HepG2 (cell line): Measurements from ENCODE around the gene ADM. TPM values are rescaled to one million over a fixed set of nuclear protein-coding genes. Genes with fewer than 3 reads are reported as not detected.

Experiments
- CBX1 ChIP-seq: IDR thresholded peaks from one replicate; pipeline ENCODE4 v1.6.1; 2016; ENCODE audit warnings: antibody characterized with exemption, low read depth
- HNF4G ChIP-seq, 2 experiments: sonication (generic) in 1 of 2; formaldehyde crosslinking in 1 of 2; IDR thresholded peaks; 2 replicates each; pipeline versions ENCODE4 v1.4.0 to v1.6.1; 2011 to 2020; ENCODE audit warnings: borderline replicate concordance in 2 of 2, low read depth in 2 of 2, mild to moderate bottlenecking in 2 of 2, low read length in 1 of 2, missing genetic modification reagents in 1 of 2, moderate library complexity in 1 of 2
- MTA3 ChIP-seq: sonication (generic); formaldehyde crosslinking; IDR thresholded peaks from 2 replicates; pipeline ENCODE4 v1.4.0; 2020; ENCODE audit warnings: missing genetic modification reagents
- MXI1 ChIP-seq: IDR thresholded peaks from 3 replicates; pipeline ENCODE4 v1.6.1; 2012; ENCODE audit warnings: low read depth, low read length, inconsistent platforms, borderline replicate concordance
- NR2F6 ChIP-seq, 2 experiments: IDR thresholded peaks; 2 replicates each; pipeline ENCODE4 v1.6.1; 2016; ENCODE audit warnings: antibody characterized with exemption in 1 of 2, mild to moderate bottlenecking in 1 of 2
- PITX1 ChIP-seq: sonication (generic); formaldehyde crosslinking; IDR thresholded peaks from 2 replicates; pipeline ENCODE4 v1.5.1; 2020; ENCODE audit warnings: mild to moderate bottlenecking, missing genetic modification reagents
- TGIF2 ChIP-seq: IDR thresholded peaks from 2 replicates; pipeline ENCODE4 v1.6.1; 2016; ENCODE audit warnings: control low read depth, missing compliant biosample characterization
- ZMYM3 ChIP-seq: sonication (generic); formaldehyde crosslinking; IDR thresholded peaks from 2 replicates; pipeline ENCODE4 v1.5.1; 2020; ENCODE audit warnings: mild to moderate bottlenecking, missing genetic modification reagents
- ZNF24 ChIP-seq: fragments of 450-650 bp; IDR thresholded peaks from 2 replicates; pipeline ENCODE4 v1.6.1; 2017; ENCODE audit warnings: antibody characterized with exemption, mild to moderate bottlenecking
- ZNF331 ChIP-seq: sonication (generic); formaldehyde crosslinking; IDR thresholded peaks from 2 replicates; pipeline ENCODE4 v1.4.0; 2020; ENCODE audit warnings: missing genetic modification reagents
- ZNF383 ChIP-seq: sonication (generic); formaldehyde crosslinking; IDR thresholded peaks from 2 replicates; pipeline ENCODE4 v1.4.0; 2020; ENCODE audit warnings: missing genetic modification reagents, mild to moderate bottlenecking, borderline replicate concordance
- polyA plus RNA-seq, 8 experiments: library from polyadenylated mRNA; depleted of rRNA in 3 of 8; stranded (reverse) in 7 of 8; unstranded in 1 of 8; fragments of >200 nt; fragmentation: Illumina TruSeq in 4 of 8; extraction: Trizol in 4 of 8; gene quantifications; 2 replicates each; pipeline versions ENCODE4 v1.2.1 to v1.2.3, GENCODE V29; 2011 to 2016; ENCODE audit warnings: low read depth in 4 of 8, missing spikeins in 1 of 8, mixed read lengths in 1 of 8; ENCODE audit not compliant: insufficient read depth in 1 of 8
- total RNA-seq, 5 experiments: library from RNA; depleted of rRNA; stranded (reverse); fragments of >200 nt; fragmentation: Illumina TruSeq; extraction: Trizol; gene quantifications; 2 replicates each; pipeline ENCODE4 v1.2.3, GENCODE V29; 2016; ENCODE audit warnings: low read depth in 1 of 5
- TF ChIP-seq, protein P1 (sequence below): sonication (generic); formaldehyde crosslinking; IDR thresholded peaks from 2 replicates; pipeline ENCODE4 v1.4.0; 2020; ENCODE audit warnings: mild to moderate bottlenecking, missing genetic modification reagents
- TF ChIP-seq, protein P2 (sequence below): sonication (generic); formaldehyde crosslinking; IDR thresholded peaks from 2 replicates; pipeline ENCODE4 v1.4.0; 2020; ENCODE audit warnings: missing genetic modification reagents, borderline replicate concordance
- TF ChIP-seq, protein P3 (sequence below): sonication (generic); IDR thresholded peaks from 2 replicates; pipeline ENCODE4 v1.6.1; 2016; ENCODE audit warnings: low read depth, borderline replicate concordance
- TF ChIP-seq, protein P4 (sequence below): sonication (generic); formaldehyde crosslinking; IDR thresholded peaks from 2 replicates; pipeline ENCODE4 v1.9.0; 2021; ENCODE audit warnings: missing genetic modification reagents, borderline replicate concordance
- TF ChIP-seq, protein P5 (sequence below): IDR thresholded peaks from 2 replicates; pipeline ENCODE4 v1.6.1; 2018; ENCODE audit warnings: missing genetic modification reagents
- TF ChIP-seq, protein P6 (sequence below): conservative IDR thresholded peaks from 2 replicates; pipeline ENCODE4 v1.6.1; 2018; ENCODE audit warnings: missing genetic modification reagents

Gene ADM
- total and polyA plus RNA-seq, 2 of the 13 experiments (the other 11 are each of a cell fraction or from before 2014, with no cell fraction given): 10.7 to 26.1 TPM

DNA sequence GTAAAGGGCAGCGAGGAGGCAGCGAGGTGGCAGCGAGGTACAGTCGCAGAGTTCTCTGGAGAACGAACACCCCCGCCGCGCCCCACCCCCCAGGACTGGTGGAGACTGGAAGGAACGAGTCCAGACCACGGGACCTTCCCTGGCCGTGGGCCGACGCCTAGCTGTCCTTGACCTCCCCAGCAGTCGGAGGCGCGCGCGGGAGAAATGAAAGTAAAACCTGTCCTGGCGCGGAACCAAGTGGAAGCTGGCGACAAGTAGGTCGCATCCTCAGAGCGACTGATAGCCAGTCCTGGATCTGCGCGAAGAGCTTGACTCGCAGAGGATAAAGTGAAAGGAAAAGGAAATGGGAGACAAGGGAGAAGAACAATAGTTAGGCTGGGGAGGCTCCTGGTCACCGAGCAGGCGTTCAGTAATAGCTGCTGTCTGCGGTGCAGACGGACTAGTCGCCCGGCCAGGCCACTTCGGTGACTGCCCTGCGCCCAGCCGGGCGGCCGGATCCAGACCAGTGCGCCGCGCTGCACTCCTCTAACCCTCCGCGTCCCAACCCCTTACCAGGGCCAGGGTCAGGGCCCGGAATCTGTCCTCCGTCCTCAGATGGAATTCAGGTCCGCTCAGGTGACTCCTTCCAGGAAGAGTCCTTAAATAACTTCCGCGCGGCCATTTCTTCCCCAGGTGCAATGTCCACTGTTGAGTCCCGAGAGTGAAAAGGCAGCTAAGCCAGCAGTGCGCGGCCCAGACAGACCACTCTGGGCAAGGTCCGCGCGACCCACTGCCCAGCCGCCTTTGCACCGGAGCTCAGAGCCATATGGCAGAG lies 1.9 kb upstream of the ADM start (continued):
- TF ChIP-seq CBX1: no peak
- TF ChIP-seq, protein P1, sequence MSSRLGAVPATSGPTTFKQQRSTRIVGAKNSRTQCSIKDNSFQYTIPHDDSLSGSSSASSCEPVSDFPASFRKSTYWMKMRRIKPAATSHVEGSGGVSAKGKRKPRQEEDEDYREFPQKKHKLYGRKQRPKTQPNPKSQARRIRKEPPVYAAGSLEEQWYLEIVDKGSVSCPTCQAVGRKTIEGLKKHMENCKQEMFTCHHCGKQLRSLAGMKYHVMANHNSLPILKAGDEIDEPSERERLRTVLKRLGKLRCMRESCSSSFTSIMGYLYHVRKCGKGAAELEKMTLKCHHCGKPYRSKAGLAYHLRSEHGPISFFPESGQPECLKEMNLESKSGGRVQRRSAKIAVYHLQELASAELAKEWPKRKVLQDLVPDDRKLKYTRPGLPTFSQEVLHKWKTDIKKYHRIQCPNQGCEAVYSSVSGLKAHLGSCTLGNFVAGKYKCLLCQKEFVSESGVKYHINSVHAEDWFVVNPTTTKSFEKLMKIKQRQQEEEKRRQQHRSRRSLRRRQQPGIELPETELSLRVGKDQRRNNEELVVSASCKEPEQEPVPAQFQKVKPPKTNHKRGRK (CRISPR knock-in tag): no peak
- TF ChIP-seq, protein P2, sequence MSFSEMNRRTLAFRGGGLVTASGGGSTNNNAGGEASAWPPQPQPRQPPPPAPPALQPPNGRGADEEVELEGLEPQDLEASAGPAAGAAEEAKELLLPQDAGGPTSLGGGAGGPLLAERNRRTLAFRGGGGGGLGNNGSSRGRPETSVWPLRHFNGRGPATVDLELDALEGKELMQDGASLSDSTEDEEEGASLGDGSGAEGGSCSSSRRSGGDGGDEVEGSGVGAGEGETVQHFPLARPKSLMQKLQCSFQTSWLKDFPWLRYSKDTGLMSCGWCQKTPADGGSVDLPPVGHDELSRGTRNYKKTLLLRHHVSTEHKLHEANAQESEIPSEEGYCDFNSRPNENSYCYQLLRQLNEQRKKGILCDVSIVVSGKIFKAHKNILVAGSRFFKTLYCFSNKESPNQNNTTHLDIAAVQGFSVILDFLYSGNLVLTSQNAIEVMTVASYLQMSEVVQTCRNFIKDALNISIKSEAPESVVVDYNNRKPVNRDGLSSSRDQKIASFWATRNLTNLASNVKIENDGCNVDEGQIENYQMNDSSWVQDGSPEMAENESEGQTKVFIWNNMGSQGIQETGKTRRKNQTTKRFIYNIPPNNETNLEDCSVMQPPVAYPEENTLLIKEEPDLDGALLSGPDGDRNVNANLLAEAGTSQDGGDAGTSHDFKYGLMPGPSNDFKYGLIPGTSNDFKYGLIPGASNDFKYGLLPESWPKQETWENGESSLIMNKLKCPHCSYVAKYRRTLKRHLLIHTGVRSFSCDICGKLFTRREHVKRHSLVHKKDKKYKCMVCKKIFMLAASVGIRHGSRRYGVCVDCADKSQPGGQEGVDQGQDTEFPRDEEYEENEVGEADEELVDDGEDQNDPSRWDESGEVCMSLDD: no peak; the same call in 1 of the 2 replicates
- TF ChIP-seq ZNF331 (CRISPR knock-in tag): peak; percentile 16; the same call in 1 of the 2 replicates
- TF ChIP-seq, protein P3, sequence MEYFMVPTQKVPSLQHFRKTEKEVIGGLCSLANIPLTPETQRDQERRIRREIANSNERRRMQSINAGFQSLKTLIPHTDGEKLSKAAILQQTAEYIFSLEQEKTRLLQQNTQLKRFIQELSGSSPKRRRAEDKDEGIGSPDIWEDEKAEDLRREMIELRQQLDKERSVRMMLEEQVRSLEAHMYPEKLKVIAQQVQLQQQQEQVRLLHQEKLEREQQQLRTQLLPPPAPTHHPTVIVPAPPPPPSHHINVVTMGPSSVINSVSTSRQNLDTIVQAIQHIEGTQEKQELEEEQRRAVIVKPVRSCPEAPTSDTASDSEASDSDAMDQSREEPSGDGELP: peak; percentile 29; the same call in 1 of the 2 replicates
- no peak for TF ChIP-seq MTA3 (CRISPR knock-in tag)
- 0 out of 2 replicates have a peak, but pooled peaks have one; percentile 71 for TF ChIP-seq ZNF383 (CRISPR knock-in tag)
- TF ChIP-seq MXI1: peak; percentile 26; the same call in 1 of the 3 replicates
- peak; percentile 78 for TF ChIP-seq NR2F6 (IDR thresholded peaks at IDR 0.05)
- peak; percentile 84 for TF ChIP-seq NR2F6 (CRISPR knock-in tag; IDR thresholded peaks at IDR 0.05)
- TF ChIP-seq ZMYM3 (CRISPR knock-in tag): peak; percentile 30; the same call in 1 of the 2 replicates
- 0 out of 2 replicates have a peak, but pooled peaks have one; percentile 21 for TF ChIP-seq TGIF2
- TF ChIP-seq PITX1: 0 out of 2 replicates have a peak, but pooled peaks have one; percentile 4
- TF ChIP-seq ZNF24: no peak
- peak; percentile 39; the same call in 1 of the 2 replicates for TF ChIP-seq HNF4G (IDR thresholded peaks at IDR 0.05; ENCODE audit: borderline replicate concordance, low read depth, low read length)
- TF ChIP-seq HNF4G (CRISPR knock-in tag; IDR thresholded peaks at IDR 0.05; ENCODE audit: borderline replicate concordance, low read depth): no peak
- TF ChIP-seq, protein P4, sequence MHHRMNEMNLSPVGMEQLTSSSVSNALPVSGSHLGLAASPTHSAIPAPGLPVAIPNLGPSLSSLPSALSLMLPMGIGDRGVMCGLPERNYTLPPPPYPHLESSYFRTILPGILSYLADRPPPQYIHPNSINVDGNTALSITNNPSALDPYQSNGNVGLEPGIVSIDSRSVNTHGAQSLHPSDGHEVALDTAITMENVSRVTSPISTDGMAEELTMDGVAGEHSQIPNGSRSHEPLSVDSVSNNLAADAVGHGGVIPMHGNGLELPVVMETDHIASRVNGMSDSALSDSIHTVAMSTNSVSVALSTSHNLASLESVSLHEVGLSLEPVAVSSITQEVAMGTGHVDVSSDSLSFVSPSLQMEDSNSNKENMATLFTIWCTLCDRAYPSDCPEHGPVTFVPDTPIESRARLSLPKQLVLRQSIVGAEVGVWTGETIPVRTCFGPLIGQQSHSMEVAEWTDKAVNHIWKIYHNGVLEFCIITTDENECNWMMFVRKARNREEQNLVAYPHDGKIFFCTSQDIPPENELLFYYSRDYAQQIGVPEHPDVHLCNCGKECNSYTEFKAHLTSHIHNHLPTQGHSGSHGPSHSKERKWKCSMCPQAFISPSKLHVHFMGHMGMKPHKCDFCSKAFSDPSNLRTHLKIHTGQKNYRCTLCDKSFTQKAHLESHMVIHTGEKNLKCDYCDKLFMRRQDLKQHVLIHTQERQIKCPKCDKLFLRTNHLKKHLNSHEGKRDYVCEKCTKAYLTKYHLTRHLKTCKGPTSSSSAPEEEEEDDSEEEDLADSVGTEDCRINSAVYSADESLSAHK (CRISPR knock-in tag): no peak
- TF ChIP-seq, protein P5, sequence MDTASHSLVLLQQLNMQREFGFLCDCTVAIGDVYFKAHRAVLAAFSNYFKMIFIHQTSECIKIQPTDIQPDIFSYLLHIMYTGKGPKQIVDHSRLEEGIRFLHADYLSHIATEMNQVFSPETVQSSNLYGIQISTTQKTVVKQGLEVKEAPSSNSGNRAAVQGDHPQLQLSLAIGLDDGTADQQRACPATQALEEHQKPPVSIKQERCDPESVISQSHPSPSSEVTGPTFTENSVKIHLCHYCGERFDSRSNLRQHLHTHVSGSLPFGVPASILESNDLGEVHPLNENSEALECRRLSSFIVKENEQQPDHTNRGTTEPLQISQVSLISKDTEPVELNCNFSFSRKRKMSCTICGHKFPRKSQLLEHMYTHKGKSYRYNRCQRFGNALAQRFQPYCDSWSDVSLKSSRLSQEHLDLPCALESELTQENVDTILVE (CRISPR knock-in tag): peak; percentile 54; the same call in 1 of the 2 replicates
- TF ChIP-seq, protein P6, sequence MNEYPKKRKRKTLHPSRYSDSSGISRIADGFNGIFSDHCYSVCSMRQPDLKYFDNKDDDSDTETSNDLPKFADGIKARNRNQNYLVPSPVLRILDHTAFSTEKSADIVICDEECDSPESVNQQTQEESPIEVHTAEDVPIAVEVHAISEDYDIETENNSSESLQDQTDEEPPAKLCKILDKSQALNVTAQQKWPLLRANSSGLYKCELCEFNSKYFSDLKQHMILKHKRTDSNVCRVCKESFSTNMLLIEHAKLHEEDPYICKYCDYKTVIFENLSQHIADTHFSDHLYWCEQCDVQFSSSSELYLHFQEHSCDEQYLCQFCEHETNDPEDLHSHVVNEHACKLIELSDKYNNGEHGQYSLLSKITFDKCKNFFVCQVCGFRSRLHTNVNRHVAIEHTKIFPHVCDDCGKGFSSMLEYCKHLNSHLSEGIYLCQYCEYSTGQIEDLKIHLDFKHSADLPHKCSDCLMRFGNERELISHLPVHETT (CRISPR knock-in tag): no peak
